CD4-positive, CD25-positive, alpha-beta regulatory T cell (primary cell): ENCODE measurements around the gene PCSK5. TPM values are rescaled to one million over a fixed set of nuclear protein-coding genes. Genes with fewer than 3 reads are reported as not detected.

ENCODE experiments used
- ATAC-seq, 2 donors: fragments of 150-1000 bp; cut with Tn5 transposase; one replicate each; pipeline ENCODE4 v1.10.0; 2021; ENCODE audit warnings: low read depth in 2 of 2, moderate number of reproducible peaks in 2 of 2, moderate library complexity in 1 of 2
- DNase-seq, 3 donors: peaks; one replicate each; pipeline versions ENCODE4 v3.0.0 to v3.0.0-alpha.2; 2012 to 2022; ENCODE audit warnings: mixed read lengths in 1 of 3
- H3K27ac ChIP-seq: one replicate; pipeline ENCODE4 v1.7.0; 2013; ENCODE audit warnings: mild to moderate bottlenecking, low read length; ENCODE audit not compliant: insufficient read depth, poor library complexity, severe bottlenecking
- H3K27me3 ChIP-seq: one replicate; pipeline ENCODE4 v1.7.0; 2013; ENCODE audit warnings: low read length; ENCODE audit not compliant: control insufficient read depth, insufficient read depth
- H3K36me3 ChIP-seq: one replicate; pipeline ENCODE4 v1.7.0; 2013; ENCODE audit warnings: mild to moderate bottlenecking, low read length, moderate library complexity; ENCODE audit not compliant: control insufficient read depth, insufficient read depth
- H3K4me1 ChIP-seq: 2 replicates; pipeline ENCODE4 v1.7.0; 2013; ENCODE audit warnings: mild to moderate bottlenecking, low read length; ENCODE audit not compliant: insufficient read depth, control insufficient read depth, poor library complexity, severe bottlenecking
- H3K4me3 ChIP-seq: one replicate; pipeline ENCODE4 v1.7.0; 2013; ENCODE audit warnings: low read depth, mild to moderate bottlenecking, low read length, moderate library complexity
- H3K9me3 ChIP-seq, 2 experiments: 1 replicate in 1 of 2; 2 replicates in 1 of 2; pipeline ENCODE4 v1.7.0; 2013; ENCODE audit warnings: low read length in 2 of 2, mild to moderate bottlenecking in 1 of 2, moderate library complexity in 1 of 2; ENCODE audit not compliant: control insufficient read depth in 2 of 2
- H3K27ac Mint-ChIP-seq, 3 donors: one replicate each; pipeline ENCODE4 v1.8.0; 2020 to 2022; ENCODE audit warnings: mild to moderate bottlenecking in 3 of 3, mixed read lengths in 3 of 3, moderate library complexity in 2 of 3
- H3K27me3 Mint-ChIP-seq: one replicate; pipeline ENCODE4 v1.8.0; 2022; ENCODE audit warnings: mild to moderate bottlenecking, mixed read lengths
- H3K36me3 Mint-ChIP-seq: one replicate; pipeline ENCODE4 v1.8.0; 2020; ENCODE audit warnings: mixed read lengths
- H3K4me1 Mint-ChIP-seq, 4 donors: one replicate each; pipeline ENCODE4 v1.8.0; 2020 to 2022; ENCODE audit warnings: mixed read lengths in 4 of 4, mild to moderate bottlenecking in 1 of 4
- H3K4me3 Mint-ChIP-seq, 4 donors: one replicate each; pipeline ENCODE4 v1.8.0; 2020 to 2022; ENCODE audit warnings: mild to moderate bottlenecking in 4 of 4, mixed read lengths in 4 of 4, moderate library complexity in 3 of 4
- H3K9me3 Mint-ChIP-seq, 7 donors: one replicate each; pipeline ENCODE4 v1.8.0; 2020 to 2022; ENCODE audit warnings: mixed read lengths in 7 of 7, mild to moderate bottlenecking in 3 of 7, moderate library complexity in 2 of 7
- polyA plus RNA-seq, 4 donors: library from polyadenylated mRNA; unstranded; fragments of 300-500 nt; fragmentation: Illumina TruSeq; gene quantifications; one replicate each; pipeline ENCODE4 v1.2.3, GENCODE V29; 2021
- total RNA-seq: library from RNA; stranded (reverse); gene quantifications from one replicate; pipeline ENCODE4 v1.2.3, GENCODE V29; 2022

Gene PCSK5
- total and polyA plus RNA-seq, 5 donors from 2014 or later = 0.47 to 2.7 (median 2.0) TPM

DNA sequence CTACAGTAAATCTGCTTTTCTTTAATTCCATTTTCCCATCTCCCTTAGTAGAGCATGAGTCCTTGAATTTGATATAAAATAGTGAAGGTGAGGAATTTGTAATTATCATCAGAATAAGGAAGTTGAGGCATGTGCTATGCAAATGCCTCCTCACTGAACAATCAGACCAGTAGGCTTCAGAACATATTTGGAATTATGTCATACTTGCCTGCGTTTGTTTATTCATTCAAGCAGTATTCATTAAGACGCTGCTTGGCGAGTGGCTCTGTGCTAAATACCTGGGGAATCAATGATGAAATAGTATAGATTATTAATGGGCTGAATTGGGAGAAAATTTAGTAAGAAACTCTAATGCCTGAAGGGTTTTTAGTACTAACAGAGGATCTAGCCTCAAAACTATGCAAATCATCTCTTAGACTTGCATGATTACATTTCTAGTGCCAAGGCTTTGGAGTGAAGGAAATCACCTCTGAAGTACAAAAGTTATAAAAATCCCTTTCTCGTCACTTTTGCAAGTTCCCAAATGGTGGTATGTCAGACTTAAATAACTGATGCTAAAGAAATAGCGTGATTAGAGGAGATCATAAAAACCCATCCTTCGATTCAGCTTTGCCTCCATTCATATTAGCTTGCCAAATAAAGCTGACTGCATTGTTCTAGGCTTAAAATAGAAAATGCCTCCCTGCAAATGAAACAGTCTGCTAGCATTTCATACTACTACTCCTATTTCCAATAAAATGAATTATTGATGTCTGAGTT lies 141.7 kb downstream of the PCSK5 start:
- H3K4me1 Mint-ChIP-seq = peaks cover 4 to 46% (median 16%) of the 10 kb centered on the region in 4 donors
- H3K9me3 ChIP-seq = no peaks in the 10 kb centered on the region
- peak overlapping the region in 2 of 4 donors; percentile 41 to 62 for H3K4me3 Mint-ChIP-seq
- no peaks in the 10 kb centered on the region for H3K27me3 Mint-ChIP-seq
- peaks cover 3% of the 10 kb centered on the region for H3K4me1 ChIP-seq
- H3K9me3 Mint-ChIP-seq = peaks cover 0 to 3% (median 0%) of the 10 kb centered on the region in 7 donors
- peaks cover 4% of the 10 kb centered on the region for H3K36me3 Mint-ChIP-seq
- H3K4me3 ChIP-seq = no peak overlapping the region
- no peaks in the 10 kb centered on the region for H3K27me3 ChIP-seq
- H3K36me3 ChIP-seq = no peaks in the 10 kb centered on the region
- peak overlapping the region in 1 of 3 donors; percentile 72 for H3K27ac Mint-ChIP-seq
- H3K27ac ChIP-seq = no peak overlapping the region
- ATAC-seq (no peak), DNase-seq (no peak)

DNA sequence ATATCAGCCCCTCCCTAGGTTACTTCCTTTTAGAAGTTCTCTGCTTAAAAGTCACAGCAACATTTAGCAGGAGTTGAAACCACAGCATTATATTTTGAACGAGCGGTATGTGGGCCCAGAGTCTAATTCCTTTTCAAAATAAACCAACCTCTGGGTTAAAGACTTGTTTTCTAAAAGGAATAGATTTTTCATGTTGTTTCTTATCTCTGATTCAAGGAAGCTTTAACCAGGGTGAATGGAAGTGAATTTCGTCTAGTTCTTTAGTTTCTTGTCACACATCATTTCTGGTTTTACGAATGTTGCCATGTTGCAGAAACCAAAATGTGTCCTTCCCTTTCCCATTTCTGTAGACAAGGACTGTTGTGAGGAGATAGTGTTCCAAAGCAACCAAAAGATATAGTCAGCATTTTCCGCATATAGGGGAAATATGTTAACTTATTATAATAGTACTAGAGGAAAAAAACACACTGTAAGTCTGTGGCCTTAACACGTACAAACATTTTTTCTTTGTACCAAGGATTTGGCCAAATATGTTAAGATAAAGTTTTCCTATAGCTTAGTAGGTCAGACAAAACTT lies 142.4 kb downstream of the PCSK5 start:
- Histone ChIP-seq H3K36me3 (no peaks in the 10 kb centered on the region), H3K4me1 (no peaks in the 10 kb centered on the region), H3K4me3 (no peak overlapping the region), H3K9me3 (no peaks in the 10 kb centered on the region), H3K27me3 (no peaks in the 10 kb centered on the region), H3K27ac (no peak overlapping the region)
- peak in 1 of 3 donors; percentile 11 for DNase-seq
- Mint-ChIP-seq H3K9me3 (peaks cover 0 to 3% (median 0%) of the 10 kb centered on the region in 7 donors), H3K4me1 (peaks cover 3 to 42% (median 14%) of the 10 kb centered on the region in 4 donors), H3K27me3 (no peaks in the 10 kb centered on the region), H3K27ac (peak overlapping the region in 1 of 3 donors; percentile 72), H3K36me3 (peaks cover 4% of the 10 kb centered on the region), H3K4me3 (peak overlapping the region in 2 of 4 donors; percentile 41 to 62)
- no peak for ATAC-seq

DNA sequence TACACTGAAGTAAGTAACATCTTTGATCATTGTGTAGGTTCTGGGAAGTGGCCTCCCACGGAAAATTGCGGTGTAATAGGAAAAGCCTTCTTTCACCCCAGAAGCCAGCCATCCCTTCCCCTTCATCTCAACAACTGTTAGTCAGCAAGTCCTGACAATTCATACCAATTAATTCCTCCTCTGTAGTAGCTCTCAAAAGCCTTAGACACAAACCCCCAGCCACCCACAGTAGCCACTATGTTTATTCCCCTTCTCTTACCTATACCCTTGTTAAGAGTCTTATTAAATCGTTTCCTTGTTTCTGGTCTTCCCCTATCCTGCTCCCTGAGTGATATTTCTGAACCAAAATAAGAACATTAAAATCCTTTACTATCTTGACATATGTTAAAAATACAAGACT lies 143.6 kb downstream of the PCSK5 start:
- peaks cover 0 to 3% (median 0%) of the 10 kb centered on the region in 7 donors for H3K9me3 Mint-ChIP-seq
- no peak for DNase-seq
- ATAC-seq = no peak
- Histone ChIP-seq H3K9me3 (no peaks in the 10 kb centered on the region), H3K27ac (no peak overlapping the region), H3K4me3 (no peak overlapping the region), H3K36me3 (no peaks in the 10 kb centered on the region), H3K27me3 (no peaks in the 10 kb centered on the region), H3K4me1 (no peaks in the 10 kb centered on the region)
- no peak overlapping the region for H3K4me3 Mint-ChIP-seq
- peaks cover 0 to 32% (median 10%) of the 10 kb centered on the region in 4 donors for H3K4me1 Mint-ChIP-seq
- H3K27ac Mint-ChIP-seq = no peak overlapping the region
- no peaks in the 10 kb centered on the region for H3K27me3 Mint-ChIP-seq
- peaks cover 4% of the 10 kb centered on the region for H3K36me3 Mint-ChIP-seq

DNA sequence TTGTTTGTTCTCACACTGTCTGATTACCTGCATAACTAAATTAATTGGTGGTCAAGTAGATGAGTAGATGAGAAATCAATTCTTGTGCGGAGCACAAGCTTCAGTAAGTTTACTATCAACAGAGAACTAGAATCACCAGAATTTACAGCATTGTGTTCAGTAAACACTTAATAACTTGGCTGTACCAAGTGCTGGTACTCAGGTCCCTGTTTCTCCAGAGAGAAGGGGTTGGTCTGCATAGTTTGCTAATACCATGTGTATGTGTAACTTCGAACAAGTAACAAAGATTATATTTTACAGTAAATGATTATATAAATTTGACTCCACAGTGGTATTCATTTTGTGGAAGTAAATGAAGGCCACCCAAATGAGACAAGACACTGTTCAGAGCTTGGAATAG lies 146.3 kb downstream of the PCSK5 start:
- no peak overlapping the region for H3K4me3 ChIP-seq
- Mint-ChIP-seq H3K4me1 (peaks cover 0 to 29% (median 12%) of the 10 kb centered on the region in 4 donors), H3K9me3 (peaks cover 0 to 3% (median 0%) of the 10 kb centered on the region in 7 donors), H3K27me3 (no peaks in the 10 kb centered on the region), H3K27ac (no peak overlapping the region), H3K4me3 (no peak overlapping the region), H3K36me3 (peaks cover 4% of the 10 kb centered on the region)
- H3K9me3 ChIP-seq = no peaks in the 10 kb centered on the region
- H3K27ac ChIP-seq = no peak overlapping the region
- no peaks in the 10 kb centered on the region for H3K27me3 ChIP-seq
- no peak for DNase-seq
- no peaks in the 10 kb centered on the region for H3K4me1 ChIP-seq
- no peak for ATAC-seq
- no peaks in the 10 kb centered on the region for H3K36me3 ChIP-seq

DNA sequence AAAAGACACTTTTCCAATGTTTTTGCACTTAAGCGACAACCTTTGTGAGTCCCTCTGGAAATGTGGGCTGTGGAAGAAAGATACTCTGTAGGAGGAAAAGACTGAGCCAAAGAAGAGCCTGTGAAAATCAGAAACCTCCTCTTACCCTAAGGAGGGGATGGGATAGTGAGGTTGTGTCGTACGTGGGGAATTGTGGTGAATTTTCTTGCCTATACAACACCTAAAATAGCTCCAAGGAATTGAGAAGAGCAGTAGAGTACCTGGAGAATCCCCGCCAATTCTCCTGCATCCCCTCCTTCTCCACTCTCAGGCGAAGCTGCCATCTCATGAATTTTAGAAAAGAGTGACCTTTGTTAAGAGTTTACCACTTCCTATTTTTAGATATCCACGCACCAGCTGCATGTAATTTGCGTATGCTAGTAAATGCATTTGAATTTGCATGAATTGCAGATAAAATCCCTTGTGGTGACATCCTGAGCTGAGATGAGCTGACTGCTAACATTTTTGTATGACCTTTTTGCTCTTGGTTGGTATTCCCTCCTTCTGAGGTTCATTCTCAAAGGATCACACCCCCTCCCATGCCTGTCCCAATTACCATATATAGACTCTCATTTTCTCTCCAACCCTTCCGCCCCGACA lies 147.2 kb downstream of the PCSK5 start:
- Histone ChIP-seq H3K27ac (no peak overlapping the region), H3K9me3 (no peaks in the 10 kb centered on the region), H3K27me3 (no peaks in the 10 kb centered on the region), H3K4me1 (no peaks in the 10 kb centered on the region), H3K36me3 (no peaks in the 10 kb centered on the region), H3K4me3 (no peak overlapping the region)
- no peak overlapping the region for H3K27ac Mint-ChIP-seq
- H3K9me3 Mint-ChIP-seq = peaks cover 0 to 3% (median 0%) of the 10 kb centered on the region in 7 donors
- H3K4me3 Mint-ChIP-seq = no peak overlapping the region
- ATAC-seq (no peak), DNase-seq (no peak)
- peaks cover 0 to 20% (median 5%) of the 10 kb centered on the region in 4 donors for H3K4me1 Mint-ChIP-seq
- H3K27me3 Mint-ChIP-seq = no peaks in the 10 kb centered on the region
- peaks cover 4% of the 10 kb centered on the region for H3K36me3 Mint-ChIP-seq

DNA sequence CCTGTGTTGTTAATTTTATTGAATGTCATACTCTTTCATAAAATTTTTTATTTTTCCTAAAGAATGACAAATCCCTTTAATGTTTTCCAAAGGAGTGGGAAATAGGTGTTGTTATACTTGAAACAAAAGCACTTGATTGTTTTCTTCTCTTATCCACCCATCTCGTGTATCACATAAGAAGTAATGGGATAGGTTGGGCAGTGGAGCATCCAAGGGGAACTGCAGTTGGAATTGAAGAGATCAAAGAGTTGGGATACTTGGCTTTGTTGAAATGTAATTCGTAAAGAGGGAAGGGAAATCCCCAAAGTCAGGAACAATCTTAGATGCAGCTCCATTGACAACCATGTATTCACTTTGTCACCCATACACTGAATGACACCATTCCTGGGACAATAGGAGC lies 148.0 kb downstream of the PCSK5 start:
- no peaks in the 10 kb centered on the region for H3K36me3 ChIP-seq
- H3K4me1 ChIP-seq = no peaks in the 10 kb centered on the region
- H3K27ac ChIP-seq = no peak overlapping the region
- Mint-ChIP-seq H3K4me3 (no peak overlapping the region), H3K27ac (no peak overlapping the region), H3K27me3 (no peaks in the 10 kb centered on the region), H3K9me3 (peaks cover 0 to 3% (median 0%) of the 10 kb centered on the region in 7 donors), H3K4me1 (peaks cover 0 to 15% (median 5%) of the 10 kb centered on the region in 4 donors), H3K36me3 (peaks cover 4% of the 10 kb centered on the region)
- H3K27me3 ChIP-seq = no peaks in the 10 kb centered on the region
- DNase-seq (no peak), ATAC-seq (no peak)
- no peak overlapping the region for H3K4me3 ChIP-seq
- no peaks in the 10 kb centered on the region for H3K9me3 ChIP-seq

DNA sequence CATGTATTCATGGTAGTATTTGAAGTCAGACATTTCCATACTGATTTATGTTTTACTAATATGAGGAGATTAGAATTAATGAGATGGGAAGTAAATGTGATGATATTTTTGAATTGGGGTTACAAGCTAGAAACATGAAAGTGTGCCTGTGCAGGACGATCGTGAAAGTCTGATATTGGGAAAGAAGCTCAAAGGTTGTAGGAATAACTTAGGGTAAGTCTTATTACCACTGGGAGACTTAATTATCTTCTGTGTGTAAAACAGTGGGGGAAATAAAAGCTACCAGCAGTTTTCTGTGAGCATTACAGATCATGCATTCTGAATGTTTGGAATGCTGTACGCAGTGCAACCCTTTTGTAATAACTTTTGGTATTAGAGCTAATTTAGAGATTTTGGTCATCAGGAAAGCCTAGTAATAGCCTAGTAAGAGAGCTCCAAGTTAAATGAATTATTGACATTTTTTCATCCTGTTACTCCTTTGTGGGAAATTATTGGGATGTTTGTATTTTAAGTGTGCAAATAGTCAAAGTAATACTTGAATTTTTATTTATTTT lies 153.9 kb downstream of the PCSK5 start:
- DNase-seq = no peak
- Mint-ChIP-seq H3K4me3 (no peak overlapping the region), H3K27ac (no peak overlapping the region), H3K36me3 (no peaks in the 10 kb centered on the region), H3K4me1 (peaks cover 0 to 5% (median 2%) of the 10 kb centered on the region in 4 donors), H3K9me3 (no peaks in the 10 kb centered on the region), H3K27me3 (no peaks in the 10 kb centered on the region)
- H3K27ac ChIP-seq = no peak overlapping the region
- ATAC-seq = no peak
- H3K4me1 ChIP-seq = no peaks in the 10 kb centered on the region
- no peaks in the 10 kb centered on the region for H3K9me3 ChIP-seq
- H3K4me3 ChIP-seq = no peak overlapping the region
- no peaks in the 10 kb centered on the region for H3K27me3 ChIP-seq
- H3K36me3 ChIP-seq = no peaks in the 10 kb centered on the region
